HepG2 (cell line): ENCODE data around the gene RRBP1. TPM values are rescaled to one million over a fixed set of nuclear protein-coding genes. Genes with fewer than 3 reads are reported as not detected.

Experiments used
- BHLHE40 ChIP-seq: IDR thresholded peaks from 2 replicates; pipeline ENCODE4 v1.6.1; 2011; ENCODE audit warnings: low read length, improper control_type of control experiment
- HNF4A ChIP-seq: sonication (generic); formaldehyde crosslinking; IDR thresholded peaks from 2 replicates; pipeline ENCODE4 v1.4.0; 2020; ENCODE audit warnings: missing genetic modification reagents
- LCORL ChIP-seq, 2 experiments: fragments of 450-650 bp in 1 of 2; sonication (generic) in 1 of 2; formaldehyde crosslinking in 1 of 2; IDR thresholded peaks; 2 replicates each; pipeline versions ENCODE4 v1.5.0 to v1.6.1; 2017 to 2020; ENCODE audit warnings: antibody characterized with exemption in 1 of 2, missing genetic modification reagents in 1 of 2
- NONO ChIP-seq, 2 experiments: fragments of 450-650 bp in 1 of 2; sonication (generic) in 1 of 2; formaldehyde crosslinking in 1 of 2; IDR thresholded peaks in 1 of 2; conservative IDR thresholded peaks in 1 of 2; 2 replicates each; pipeline versions ENCODE4 v1.6.1 to v1.8.0; 2017 to 2022; ENCODE audit warnings: mild to moderate bottlenecking in 1 of 2, missing genetic modification reagents in 1 of 2, moderate library complexity in 1 of 2
- POLR2AphosphoS2 ChIP-seq: IDR thresholded peaks from 2 replicates; pipeline ENCODE4 v1.6.1; 2011; ENCODE audit warnings: low read depth, low read length, improper control_type of control experiment
- RBFOX2 ChIP-seq: fragments of 200-400 bp; formaldehyde crosslinking; IDR thresholded peaks from 2 replicates; pipeline ENCODE4 v1.6.1; 2017; ENCODE audit warnings: low read depth, mild to moderate bottlenecking, low read length
- TP53 ChIP-seq: sonication (generic); formaldehyde crosslinking; conservative IDR thresholded peaks from 2 replicates; pipeline ENCODE4 v1.4.0; 2020; ENCODE audit warnings: missing genetic modification reagents
- U2AF2 ChIP-seq: fragments of 200-400 bp; formaldehyde crosslinking; IDR thresholded peaks from 2 replicates; pipeline ENCODE4 v1.6.1; 2017; ENCODE audit warnings: low read depth, mild to moderate bottlenecking, low read length
- ZFP41 ChIP-seq: sonication (generic); formaldehyde crosslinking; IDR thresholded peaks from 2 replicates; pipeline ENCODE4 v1.4.0; 2020; ENCODE audit warnings: mild to moderate bottlenecking, missing genetic modification reagents, borderline replicate concordance
- ZNF563 ChIP-seq: sonication (generic); formaldehyde crosslinking; IDR thresholded peaks from 2 replicates; pipeline ENCODE4 v1.8.0; 2022; ENCODE audit warnings: mild to moderate bottlenecking, moderate library complexity, missing genetic modification reagents
- ZNF75D ChIP-seq: sonication (generic); formaldehyde crosslinking; IDR thresholded peaks from 2 replicates; pipeline ENCODE4 v1.8.1; 2023; ENCODE audit warnings: missing genetic modification reagents, mild to moderate bottlenecking, borderline replicate concordance
- ZNF781 ChIP-seq: sonication (generic); formaldehyde crosslinking; IDR thresholded peaks from 2 replicates; pipeline ENCODE4 v1.5.1; 2020; ENCODE audit warnings: borderline replicate concordance, mild to moderate bottlenecking, missing genetic modification reagents; ENCODE audit errors: not compliant biosample characterization
- ZSCAN29 ChIP-seq: sonication (generic); formaldehyde crosslinking; conservative IDR thresholded peaks from 2 replicates; pipeline ENCODE4 v1.4.0; 2020; ENCODE audit warnings: mild to moderate bottlenecking, missing genetic modification reagents
- polyA plus RNA-seq, 8 experiments: library from polyadenylated mRNA; depleted of rRNA in 3 of 8; stranded (reverse) in 7 of 8; unstranded in 1 of 8; fragments of >200 nt; fragmentation: Illumina TruSeq in 4 of 8; extraction: Trizol in 4 of 8; gene quantifications; 2 replicates each; pipeline versions ENCODE4 v1.2.1 to v1.2.3, GENCODE V29; 2011 to 2016; ENCODE audit warnings: low read depth in 4 of 8, missing spikeins in 1 of 8, mixed read lengths in 1 of 8; ENCODE audit not compliant: insufficient read depth in 1 of 8
- total RNA-seq, 5 experiments: library from RNA; depleted of rRNA; stranded (reverse); fragments of >200 nt; fragmentation: Illumina TruSeq; extraction: Trizol; gene quantifications; 2 replicates each; pipeline ENCODE4 v1.2.3, GENCODE V29; 2016; ENCODE audit warnings: low read depth in 1 of 5
- TF ChIP-seq, protein P1 (sequence below): sonication (generic); formaldehyde crosslinking; IDR thresholded peaks from 2 replicates; pipeline ENCODE4 v1.4.0; 2020; ENCODE audit warnings: missing genetic modification reagents
- TF ChIP-seq, protein P2 (sequence below): sonication (generic); formaldehyde crosslinking; IDR thresholded peaks from 2 replicates; pipeline ENCODE4 v1.4.0; 2020; ENCODE audit warnings: missing genetic modification reagents
- TF ChIP-seq, protein P3 (sequence below): sonication (generic); formaldehyde crosslinking; IDR thresholded peaks from 2 replicates; pipeline ENCODE4 v1.9.0; 2022; ENCODE audit warnings: low read depth, missing genetic modification reagents

RRBP1 gene
- total and polyA plus RNA-seq, 2 of the 13 experiments (the other 11 are each of a cell fraction or from before 2014, with no cell fraction given) = 150 to 222 TPM

DNA sequence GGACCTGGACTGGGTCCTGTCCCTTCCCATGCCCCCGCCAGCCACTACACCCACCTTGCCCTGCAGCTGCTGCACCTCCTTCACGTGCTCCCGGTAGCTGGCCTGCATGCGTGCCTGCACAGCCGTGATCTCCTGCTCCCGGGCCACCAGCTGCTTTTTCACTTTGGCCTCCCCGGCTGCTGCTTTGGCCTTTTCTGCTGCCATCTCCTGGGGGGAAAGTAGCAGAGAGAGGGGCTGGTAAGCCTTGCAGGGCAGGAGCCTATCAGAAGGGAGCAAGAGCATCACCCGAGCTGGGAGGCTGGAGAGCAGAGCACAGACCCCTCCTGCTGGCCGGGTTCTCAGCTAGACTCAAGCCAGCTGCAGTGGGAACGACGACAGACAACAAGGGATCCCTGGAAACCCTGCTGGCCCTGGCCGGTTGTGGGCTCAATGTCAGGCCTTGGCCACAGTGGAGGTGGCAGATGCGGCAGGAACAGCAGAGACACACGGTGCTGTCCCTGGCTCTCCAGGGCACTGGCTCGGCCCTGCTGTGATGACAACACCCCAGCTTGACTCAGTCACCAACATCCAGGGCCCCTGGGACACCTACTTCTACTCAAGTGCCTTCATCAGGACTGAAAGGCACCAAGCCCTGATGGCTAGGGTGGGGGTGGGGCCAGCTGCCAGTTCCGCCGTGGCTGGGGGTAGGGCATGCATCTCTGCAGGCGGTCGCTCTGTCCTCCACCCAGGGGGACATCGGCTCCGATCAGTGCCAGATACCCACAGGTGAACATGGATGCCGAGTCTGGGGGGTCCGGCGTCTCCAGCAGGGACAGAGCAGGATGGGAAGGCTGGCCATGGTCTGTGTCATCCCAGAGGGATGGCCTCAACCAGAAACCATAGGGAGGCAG is 45.3 kb downstream of the RRBP1 start (continued):
- TF ChIP-seq, protein P1, sequence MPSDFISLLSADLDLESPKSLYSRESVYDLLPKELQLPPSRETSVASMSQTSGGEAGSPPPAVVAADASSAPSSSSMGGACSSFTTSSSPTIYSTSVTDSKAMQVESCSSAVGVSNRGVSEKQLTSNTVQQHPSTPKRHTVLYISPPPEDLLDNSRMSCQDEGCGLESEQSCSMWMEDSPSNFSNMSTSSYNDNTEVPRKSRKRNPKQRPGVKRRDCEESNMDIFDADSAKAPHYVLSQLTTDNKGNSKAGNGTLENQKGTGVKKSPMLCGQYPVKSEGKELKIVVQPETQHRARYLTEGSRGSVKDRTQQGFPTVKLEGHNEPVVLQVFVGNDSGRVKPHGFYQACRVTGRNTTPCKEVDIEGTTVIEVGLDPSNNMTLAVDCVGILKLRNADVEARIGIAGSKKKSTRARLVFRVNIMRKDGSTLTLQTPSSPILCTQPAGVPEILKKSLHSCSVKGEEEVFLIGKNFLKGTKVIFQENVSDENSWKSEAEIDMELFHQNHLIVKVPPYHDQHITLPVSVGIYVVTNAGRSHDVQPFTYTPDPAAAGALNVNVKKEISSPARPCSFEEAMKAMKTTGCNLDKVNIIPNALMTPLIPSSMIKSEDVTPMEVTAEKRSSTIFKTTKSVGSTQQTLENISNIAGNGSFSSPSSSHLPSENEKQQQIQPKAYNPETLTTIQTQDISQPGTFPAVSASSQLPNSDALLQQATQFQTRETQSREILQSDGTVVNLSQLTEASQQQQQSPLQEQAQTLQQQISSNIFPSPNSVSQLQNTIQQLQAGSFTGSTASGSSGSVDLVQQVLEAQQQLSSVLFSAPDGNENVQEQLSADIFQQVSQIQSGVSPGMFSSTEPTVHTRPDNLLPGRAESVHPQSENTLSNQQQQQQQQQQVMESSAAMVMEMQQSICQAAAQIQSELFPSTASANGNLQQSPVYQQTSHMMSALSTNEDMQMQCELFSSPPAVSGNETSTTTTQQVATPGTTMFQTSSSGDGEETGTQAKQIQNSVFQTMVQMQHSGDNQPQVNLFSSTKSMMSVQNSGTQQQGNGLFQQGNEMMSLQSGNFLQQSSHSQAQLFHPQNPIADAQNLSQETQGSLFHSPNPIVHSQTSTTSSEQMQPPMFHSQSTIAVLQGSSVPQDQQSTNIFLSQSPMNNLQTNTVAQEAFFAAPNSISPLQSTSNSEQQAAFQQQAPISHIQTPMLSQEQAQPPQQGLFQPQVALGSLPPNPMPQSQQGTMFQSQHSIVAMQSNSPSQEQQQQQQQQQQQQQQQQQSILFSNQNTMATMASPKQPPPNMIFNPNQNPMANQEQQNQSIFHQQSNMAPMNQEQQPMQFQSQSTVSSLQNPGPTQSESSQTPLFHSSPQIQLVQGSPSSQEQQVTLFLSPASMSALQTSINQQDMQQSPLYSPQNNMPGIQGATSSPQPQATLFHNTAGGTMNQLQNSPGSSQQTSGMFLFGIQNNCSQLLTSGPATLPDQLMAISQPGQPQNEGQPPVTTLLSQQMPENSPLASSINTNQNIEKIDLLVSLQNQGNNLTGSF = 0 out of 2 replicates have a peak, but pooled peaks have one; percentile 12
- TF ChIP-seq RBFOX2 (0 out of 2 replicates have a peak, but pooled peaks have one; percentile 16), LCORL (IDR thresholded peaks at IDR 0.05) (no peak), LCORL (CRISPR knock-in tag; IDR thresholded peaks at IDR 0.05) (no peak), ZSCAN29 (no peak), ZNF781 (CRISPR knock-in tag) (peak; percentile 53), BHLHE40 (no peak), ZNF75D (no peak), ZFP41 (CRISPR knock-in tag) (no peak), ZNF563 (CRISPR knock-in tag) (no peak), POLR2AphosphoS2 (no peak), U2AF2 (no peak), TP53 (CRISPR knock-in tag) (no peak), HNF4A (CRISPR knock-in tag) (no peak), NONO (IDR thresholded peaks at IDR 0.05) (no peak), NONO (CRISPR knock-in tag; conservative IDR thresholded peaks at IDR 0.05) (no peak)
- TF ChIP-seq, protein P2, sequence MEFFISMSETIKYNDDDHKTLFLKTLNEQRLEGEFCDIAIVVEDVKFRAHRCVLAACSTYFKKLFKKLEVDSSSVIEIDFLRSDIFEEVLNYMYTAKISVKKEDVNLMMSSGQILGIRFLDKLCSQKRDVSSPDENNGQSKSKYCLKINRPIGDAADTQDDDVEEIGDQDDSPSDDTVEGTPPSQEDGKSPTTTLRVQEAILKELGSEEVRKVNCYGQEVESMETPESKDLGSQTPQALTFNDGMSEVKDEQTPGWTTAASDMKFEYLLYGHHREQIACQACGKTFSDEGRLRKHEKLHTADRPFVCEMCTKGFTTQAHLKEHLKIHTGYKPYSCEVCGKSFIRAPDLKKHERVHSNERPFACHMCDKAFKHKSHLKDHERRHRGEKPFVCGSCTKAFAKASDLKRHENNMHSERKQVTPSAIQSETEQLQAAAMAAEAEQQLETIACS (CRISPR knock-in tag) = no peak
- TF ChIP-seq, protein P3, sequence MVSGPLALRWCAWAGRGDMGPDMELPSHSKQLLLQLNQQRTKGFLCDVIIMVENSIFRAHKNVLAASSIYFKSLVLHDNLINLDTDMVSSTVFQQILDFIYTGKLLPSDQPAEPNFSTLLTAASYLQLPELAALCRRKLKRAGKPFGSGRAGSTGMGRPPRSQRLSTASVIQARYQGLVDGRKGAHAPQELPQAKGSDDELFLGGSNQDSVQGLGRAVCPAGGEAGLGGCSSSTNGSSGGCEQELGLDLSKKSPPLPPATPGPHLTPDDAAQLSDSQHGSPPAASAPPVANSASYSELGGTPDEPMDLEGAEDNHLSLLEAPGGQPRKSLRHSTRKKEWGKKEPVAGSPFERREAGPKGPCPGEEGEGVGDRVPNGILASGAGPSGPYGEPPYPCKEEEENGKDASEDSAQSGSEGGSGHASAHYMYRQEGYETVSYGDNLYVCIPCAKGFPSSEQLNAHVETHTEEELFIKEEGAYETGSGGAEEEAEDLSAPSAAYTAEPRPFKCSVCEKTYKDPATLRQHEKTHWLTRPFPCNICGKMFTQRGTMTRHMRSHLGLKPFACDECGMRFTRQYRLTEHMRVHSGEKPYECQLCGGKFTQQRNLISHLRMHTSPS (CRISPR knock-in tag) = 0 out of 2 replicates have a peak, but pooled peaks have one; percentile 14
